HepG2 (cell line): ENCODE data around the gene ANG. TPM values are rescaled to one million over a fixed set of nuclear protein-coding genes. Genes with fewer than 3 reads are reported as not detected.
A peak's percentile ranks its signal among the peaks of the same experiment; 100 is the strongest.

Source experiments
- FOXM1 ChIP-seq: sonication (generic); formaldehyde crosslinking; IDR thresholded peaks from 2 replicates; pipeline ENCODE4 v1.5.0; 2020; ENCODE audit warnings: missing genetic modification reagents
- HHEX ChIP-seq: IDR thresholded peaks from 2 replicates; pipeline ENCODE4 v1.6.1; 2016; ENCODE audit warnings: control low read depth
- HNF4G ChIP-seq, 2 experiments: sonication (generic) in 1 of 2; formaldehyde crosslinking in 1 of 2; IDR thresholded peaks; 2 replicates each; pipeline versions ENCODE4 v1.4.0 to v1.6.1; 2011 to 2020; ENCODE audit warnings: borderline replicate concordance in 2 of 2, low read depth in 2 of 2, mild to moderate bottlenecking in 2 of 2, low read length in 1 of 2, missing genetic modification reagents in 1 of 2, moderate library complexity in 1 of 2
- HNRNPH1 ChIP-seq: fragments of 200-400 bp; formaldehyde crosslinking; optimal IDR thresholded peaks from 2 replicates; pipeline ENCODE3; 2017; ENCODE audit warnings: mild to moderate bottlenecking, low read depth, low read length
- HOMEZ ChIP-seq: IDR thresholded peaks from 2 replicates; pipeline ENCODE4 v1.6.1; 2016; ENCODE audit warnings: low read depth
- KLF11 ChIP-seq: IDR thresholded peaks from 2 replicates; pipeline ENCODE4 v1.6.1; 2016; ENCODE audit warnings: missing compliant biosample characterization
- KLF6 ChIP-seq: IDR thresholded peaks from 2 replicates; pipeline ENCODE4 v1.8.0; 2016; ENCODE audit warnings: missing biosample characterization, missing genetic modification reagents
- LCORL ChIP-seq, 2 experiments: fragments of 450-650 bp in 1 of 2; sonication (generic) in 1 of 2; formaldehyde crosslinking in 1 of 2; IDR thresholded peaks; 2 replicates each; pipeline versions ENCODE4 v1.5.0 to v1.6.1; 2017 to 2020; ENCODE audit warnings: antibody characterized with exemption in 1 of 2, missing genetic modification reagents in 1 of 2
- NFATC3 ChIP-seq: sonication (generic); formaldehyde crosslinking; IDR thresholded peaks from 2 replicates; pipeline ENCODE4 v1.5.1; 2020; ENCODE audit warnings: mild to moderate bottlenecking, missing genetic modification reagents
- NFE2 ChIP-seq: sonication (generic); formaldehyde crosslinking; IDR thresholded peaks from 2 replicates; pipeline ENCODE4 v1.4.0; 2020; ENCODE audit warnings: missing genetic modification reagents
- NR1H2 ChIP-seq: sonication (generic); formaldehyde crosslinking; IDR thresholded peaks from 2 replicates; pipeline ENCODE4 v1.8.1; 2022; ENCODE audit warnings: low read depth, missing genetic modification reagents, borderline replicate concordance
- SETDB1 ChIP-seq: sonication (generic); formaldehyde crosslinking; IDR thresholded peaks from 2 replicates; pipeline ENCODE4 v1.5.1; 2020; ENCODE audit warnings: missing genetic modification reagents, mild to moderate bottlenecking, borderline replicate concordance
- SKIL ChIP-seq: sonication (generic); formaldehyde crosslinking; IDR thresholded peaks from 2 replicates; pipeline ENCODE4 v1.8.0; 2022; ENCODE audit warnings: missing genetic modification reagents, mild to moderate bottlenecking, moderate library complexity, borderline replicate concordance
- SYNCRIP ChIP-seq: fragments of 200-400 bp; formaldehyde crosslinking; IDR thresholded peaks from 2 replicates; pipeline ENCODE4 v1.6.1; 2018; ENCODE audit warnings: mild to moderate bottlenecking, low read depth, low read length; ENCODE audit not compliant: insufficient read depth
- ZBTB39 ChIP-seq: sonication (generic); formaldehyde crosslinking; IDR thresholded peaks from 2 replicates; pipeline ENCODE4 v1.5.0; 2020; ENCODE audit warnings: missing genetic modification reagents
- ZNF333 ChIP-seq: sonication (generic); formaldehyde crosslinking; IDR thresholded peaks from 2 replicates; pipeline ENCODE4 v1.4.0; 2020; ENCODE audit warnings: mild to moderate bottlenecking, missing genetic modification reagents, borderline replicate concordance
- ZNF362 ChIP-seq: sonication (generic); formaldehyde crosslinking; IDR thresholded peaks from 2 replicates; pipeline ENCODE4 v1.4.0; 2020; ENCODE audit warnings: missing genetic modification reagents, mild to moderate bottlenecking, borderline replicate concordance
- ZNF644 ChIP-seq: IDR thresholded peaks from 2 replicates; pipeline ENCODE4 v1.6.1; 2016; ENCODE audit warnings: low read depth
- ZNF747 ChIP-seq: sonication (generic); formaldehyde crosslinking; IDR thresholded peaks from 2 replicates; pipeline ENCODE4 v1.8.1; 2023; ENCODE audit warnings: missing genetic modification reagents, mild to moderate bottlenecking, borderline replicate concordance
- polyA plus RNA-seq, 8 experiments: library from polyadenylated mRNA; depleted of rRNA in 3 of 8; stranded (reverse) in 7 of 8; unstranded in 1 of 8; fragments of >200 nt; fragmentation: Illumina TruSeq in 4 of 8; extraction: Trizol in 4 of 8; gene quantifications; 2 replicates each; pipeline versions ENCODE4 v1.2.1 to v1.2.3, GENCODE V29; 2011 to 2016; ENCODE audit warnings: low read depth in 4 of 8, missing spikeins in 1 of 8, mixed read lengths in 1 of 8; ENCODE audit not compliant: insufficient read depth in 1 of 8
- total RNA-seq, 5 experiments: library from RNA; depleted of rRNA; stranded (reverse); fragments of >200 nt; fragmentation: Illumina TruSeq; extraction: Trizol; gene quantifications; 2 replicates each; pipeline ENCODE4 v1.2.3, GENCODE V29; 2016; ENCODE audit warnings: low read depth in 1 of 5

The ANG gene
- total and polyA plus RNA-seq, 2 of the 13 experiments (the other 11 are each of a cell fraction or from before 2014, with no cell fraction given), result 83.6 to 401 TPM

- TF ChIP-seq HOMEZ (CRISPR knock-in tag) (no peak), ZNF644 (CRISPR knock-in tag) (no peak; the same call in 1 of the 2 replicates), NFE2 (CRISPR knock-in tag) (no peak), ZNF747 (CRISPR knock-in tag) (no peak), ZNF333 (0 out of 2 replicates have a peak, but pooled peaks have one; percentile 63), SETDB1 (CRISPR knock-in tag) (no peak), ZBTB39 (CRISPR knock-in tag) (no peak), SYNCRIP (no peak), KLF6 (peak; percentile 6; the same call in 1 of the 2 replicates), HHEX (no peak), SKIL (CRISPR knock-in tag) (no peak), LCORL (IDR thresholded peaks at IDR 0.05) (no peak), LCORL (CRISPR knock-in tag; IDR thresholded peaks at IDR 0.05) (no peak), NR1H2 (no peak), ZNF362 (peak; percentile 48; the same call in 1 of the 2 replicates), HNRNPH1 (no peak), HNF4G (IDR thresholded peaks at IDR 0.05; ENCODE audit: borderline replicate concordance, low read depth, low read length) (no peak), HNF4G (CRISPR knock-in tag; IDR thresholded peaks at IDR 0.05; ENCODE audit: borderline replicate concordance, low read depth) (no peak; the same call in 1 of the 2 replicates), NFATC3 (CRISPR knock-in tag) (no peak), KLF11 (CRISPR knock-in tag) (no peak), FOXM1 (CRISPR knock-in tag) (no peak)
Observed at GRCh38 chr14:20681348-20682126, 7.0 kb upstream of the ANG start (continued).
